ENCODE measurements around the gene SMC5.

GRCh38 chr9:70222354-70222753 is 36.4 kb upstream of the SMC5 start:
- TF ChIP-seq POLR2AphosphoS5 (IDR thresholded peaks at IDR 0.05) (no peak), CTCF (IDR thresholded peaks at IDR 0.05) (no peak), EP300 (IDR thresholded peaks at IDR 0.05) (no peak)
